Measurements from ENCODE around the gene GPR149. TPM values are rescaled to one million over a fixed set of nuclear protein-coding genes. Genes with fewer than 3 reads are reported as not detected.

GPR149 gene
- total RNA-seq, 1 experiment from 2014 or later: not detected

GRCh38 chr3:154345422-154346122 is 84.4 kb downstream of the GPR149 start:
- no TSS peak for BruUV-seq (replicated peaks)
- Histone ChIP-seq H3K27ac (ENCODE audit: low read depth, low read length) (no peak overlapping the region), H3K9me3 (ENCODE audit: control insufficient read depth in 1 of 2, insufficient read depth in 1 of 2, low read depth in 1 of 2, low read length in 2 of 2) (no peaks in the 10 kb centered on the region), H3K4me3 (replicated peaks in 1 of 2; ENCODE audit: low read depth in 1 of 2, low read length in 2 of 2) (no peak overlapping the region), H4K20me1 (ENCODE audit: insufficient read depth) (no peaks in the 10 kb centered on the region), H3K9ac (ENCODE audit: low read length) (no peak overlapping the region), H3K4me1 (ENCODE audit: control insufficient read depth in 1 of 2, insufficient read depth in 2 of 2, low read length in 2 of 2) (no peaks in the 10 kb centered on the region), H3K27me3 (ENCODE audit: insufficient read depth, low read length) (no peaks in the 10 kb centered on the region), H3K36me3 (ENCODE audit: control insufficient read depth in 1 of 2, insufficient read depth in 2 of 2, low read length in 2 of 2) (no peaks in the 10 kb centered on the region), H3K79me2 (ENCODE audit: insufficient read depth, low read length) (no peaks in the 10 kb centered on the region), H2AFZ (ENCODE audit: low read depth, low read length, poor library complexity, severe bottlenecking) (peak overlapping the region; percentile 37), H3K4me2 (ENCODE audit: low read length) (no peak overlapping the region), H3K9me2 (ENCODE audit: insufficient read depth) (no peaks in the 10 kb centered on the region)
- intact Hi-C loops (cut with micrococcal nuclease): no loop called here
- no peak for DNase-seq (ENCODE audit: low read depth, low spot score)
- ChIA-PET RAD21 (ENCODE audit: low non-redundant PET in 1 of 2, low total read pairs in 2 of 2, uncharacterized antibody in 2 of 2, unreplicated experiment in 2 of 2) (no interaction called here), CTCF (no interaction called here), POLR2A (no interaction called here)
- no peak for ATAC-seq
- TF ChIP-seq SP1 (IDR thresholded peaks at IDR 0.05; ENCODE audit: low read depth) (no peak), EZH2phosphoT487 (IDR thresholded peaks at IDR 0.05; ENCODE audit: borderline replicate concordance) (no peak), ZFX (IDR thresholded peaks at IDR 0.05) (no peak), EGR1 (IDR thresholded peaks at IDR 0.05; ENCODE audit: low read depth) (no peak), POLR2AphosphoS5 (IDR thresholded peaks at IDR 0.05; ENCODE audit: low read depth, low read length) (no peak), MAX (IDR thresholded peaks at IDR 0.05) (no peak), CEBPB (IDR thresholded peaks at IDR 0.05; ENCODE audit: low read depth) (no peak), SIN3A (IDR thresholded peaks at IDR 0.05; ENCODE audit: low read depth) (no peak), ATF3 (IDR thresholded peaks at IDR 0.05) (no peak), JUND (IDR thresholded peaks at IDR 0.05) (no peak), SRF (IDR thresholded peaks at IDR 0.05; ENCODE audit: low read depth) (no peak), CBX3 (IDR thresholded peaks at IDR 0.05; ENCODE audit: low read depth) (no peak), ZNF274 (IDR thresholded peaks at IDR 0.05; ENCODE audit: low read depth, low read length) (no peak), TCF7L2 (IDR thresholded peaks at IDR 0.05; ENCODE audit: borderline replicate concordance, extremely low read depth, insufficient read depth, insufficient read length) (no peak), POLR2A (IDR thresholded peaks at IDR 0.05; ENCODE audit: borderline replicate concordance, extremely low read depth, insufficient read depth, insufficient read length) (no peak), ELF1 (IDR thresholded peaks at IDR 0.05; ENCODE audit: borderline replicate concordance, low read depth) (no peak), EZH2 (IDR thresholded peaks at IDR 0.05) (no peak)
- TF ChIP-seq, protein P1, sequence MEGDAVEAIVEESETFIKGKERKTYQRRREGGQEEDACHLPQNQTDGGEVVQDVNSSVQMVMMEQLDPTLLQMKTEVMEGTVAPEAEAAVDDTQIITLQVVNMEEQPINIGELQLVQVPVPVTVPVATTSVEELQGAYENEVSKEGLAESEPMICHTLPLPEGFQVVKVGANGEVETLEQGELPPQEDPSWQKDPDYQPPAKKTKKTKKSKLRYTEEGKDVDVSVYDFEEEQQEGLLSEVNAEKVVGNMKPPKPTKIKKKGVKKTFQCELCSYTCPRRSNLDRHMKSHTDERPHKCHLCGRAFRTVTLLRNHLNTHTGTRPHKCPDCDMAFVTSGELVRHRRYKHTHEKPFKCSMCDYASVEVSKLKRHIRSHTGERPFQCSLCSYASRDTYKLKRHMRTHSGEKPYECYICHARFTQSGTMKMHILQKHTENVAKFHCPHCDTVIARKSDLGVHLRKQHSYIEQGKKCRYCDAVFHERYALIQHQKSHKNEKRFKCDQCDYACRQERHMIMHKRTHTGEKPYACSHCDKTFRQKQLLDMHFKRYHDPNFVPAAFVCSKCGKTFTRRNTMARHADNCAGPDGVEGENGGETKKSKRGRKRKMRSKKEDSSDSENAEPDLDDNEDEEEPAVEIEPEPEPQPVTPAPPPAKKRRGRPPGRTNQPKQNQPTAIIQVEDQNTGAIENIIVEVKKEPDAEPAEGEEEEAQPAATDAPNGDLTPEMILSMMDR (IDR thresholded peaks at IDR 0.05 in 2 of 3, conservative IDR thresholded peaks at IDR 0.05 in 1 of 3; ENCODE audit: borderline replicate concordance in 1 of 3, insufficient read depth in 1 of 3, low read depth in 2 of 3, low read length in 2 of 3): no peak
